SK-N-SH (cell line): ENCODE results near the gene TOM1L1.

Experiments
- CTCF ChIP-seq: fragments of 200-600 bp; sonication (generic); IDR thresholded peaks from 2 replicates; pipeline ENCODE4 v1.6.1; 2017; ENCODE audit warnings: antibody characterized with exemption, mild to moderate bottlenecking, moderate library complexity
- POLR2AphosphoS5 ChIP-seq: IDR thresholded peaks from 2 replicates; pipeline ENCODE4 v1.6.1; 2012; ENCODE audit warnings: low read depth, low read length
- TCF12 ChIP-seq: IDR thresholded peaks from 2 replicates; pipeline ENCODE4 v1.4.0; 2012

GRCh38 chr17:54864636-54865356 is 35.9 kb upstream of the TOM1L1 start:
- no peak for TF ChIP-seq POLR2AphosphoS5
- TF ChIP-seq CTCF, result no peak
- no peak for TF ChIP-seq TCF12
